Loucy (cell line): ENCODE results near the gene PRKACA.

Experiments
- CTCF ChIP-seq: fragments of 200-600 bp; sonication (generic); conservative IDR thresholded peaks from 2 replicates; pipeline ENCODE4 v1.5.1; 2014; ENCODE audit warnings: mild to moderate bottlenecking, antibody characterized with exemption, low read length
- EZH2phosphoT487 ChIP-seq: fragments of 200-600 bp; IDR thresholded peaks from 2 replicates; pipeline ENCODE4 v1.6.1; 2018; ENCODE audit warnings: antibody characterized with exemption, mild to moderate bottlenecking, moderate library complexity, borderline replicate concordance

GRCh38 chr19:14055396-14055795, 62.2 kb downstream of the PRKACA start:
- TF ChIP-seq CTCF (no peak), EZH2phosphoT487 (no peak)
